ENCODE measurements around the gene ODAM.

Gene ODAM, protein sequence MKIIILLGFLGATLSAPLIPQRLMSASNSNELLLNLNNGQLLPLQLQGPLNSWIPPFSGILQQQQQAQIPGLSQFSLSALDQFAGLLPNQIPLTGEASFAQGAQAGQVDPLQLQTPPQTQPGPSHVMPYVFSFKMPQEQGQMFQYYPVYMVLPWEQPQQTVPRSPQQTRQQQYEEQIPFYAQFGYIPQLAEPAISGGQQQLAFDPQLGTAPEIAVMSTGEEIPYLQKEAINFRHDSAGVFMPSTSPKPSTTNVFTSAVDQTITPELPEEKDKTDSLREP

DNA sequence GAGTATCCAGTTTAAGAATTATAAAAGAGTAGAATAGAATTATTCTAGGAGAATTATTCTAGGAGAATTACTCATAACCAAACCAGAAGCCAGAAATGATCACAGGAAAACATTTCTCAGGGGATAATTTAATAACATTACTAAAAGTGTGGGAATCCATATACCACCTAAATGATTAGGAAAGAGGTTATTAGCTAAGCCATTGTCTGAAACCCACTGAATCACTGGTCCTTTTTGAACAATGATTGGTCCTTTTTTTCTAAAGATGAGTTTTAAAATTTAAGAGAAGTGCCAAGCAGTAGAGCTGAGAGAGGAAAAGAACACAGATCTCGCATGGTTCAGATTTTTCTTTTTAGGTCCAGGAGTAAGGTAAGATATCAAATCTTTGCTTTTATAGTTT, at the start of gene ODAM:
Gene ODAM, plus strand, starts transcription at position 301 of the 400 bp plus-strand sequence. CDS start 819 bp downstream, outside the sequence.
- no peak for TF ChIP-seq EZH2 (IDR thresholded peaks at IDR 0.05)
- no peak for TF ChIP-seq FOXP2 (optimal IDR thresholded peaks at IDR 0.05; ENCODE audit: control extremely low read depth, extremely low read length, insufficient read depth)
- no peak for TF ChIP-seq POLR2AphosphoS5 (IDR thresholded peaks at IDR 0.05; ENCODE audit: borderline replicate concordance, low read depth, low read length)
- no peak within 1 kb of the TSS for H3K27ac ChIP-seq

DNA sequence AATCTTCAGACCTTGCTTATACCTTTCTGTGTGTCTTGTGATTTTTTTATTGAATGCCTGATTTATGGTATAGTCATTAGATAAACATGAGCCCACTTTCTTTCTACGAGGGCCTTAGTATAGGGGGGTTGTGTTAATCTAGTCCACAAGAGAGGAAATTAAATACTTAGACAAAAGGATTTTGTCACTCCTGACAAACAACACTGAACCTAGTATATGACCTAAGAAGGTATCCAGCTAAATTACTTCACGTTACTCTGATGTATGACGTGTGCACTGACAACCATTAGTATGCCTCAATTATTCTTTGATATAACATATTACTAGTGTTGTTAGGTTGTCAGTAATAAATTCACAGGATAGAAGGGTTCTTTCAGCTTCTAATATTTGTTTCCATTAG, 44.3 kb upstream of the ODAM start:
- no peak overlapping the region for H3K27ac ChIP-seq
- no peaks in the 10 kb centered on the region for H3K9me3 ChIP-seq (ENCODE audit: low read depth, low read length)
- H3K36me3 ChIP-seq (ENCODE audit: insufficient read depth, low read length), result no peaks in the 10 kb centered on the region
- H3K9ac ChIP-seq (ENCODE audit: insufficient read length), result no peak overlapping the region
- DNase-seq (ENCODE audit: low read depth, low spot score), result no peak
- no peak overlapping the region for H3K4me3 ChIP-seq
- TF ChIP-seq FOXP2 (optimal IDR thresholded peaks at IDR 0.05; ENCODE audit: control extremely low read depth, extremely low read length, insufficient read depth) (no peak), POLR2AphosphoS5 (IDR thresholded peaks at IDR 0.05; ENCODE audit: borderline replicate concordance, low read depth, low read length) (no peak), EZH2 (IDR thresholded peaks at IDR 0.05) (no peak)

More for the DNA sequence above, at the start of gene ODAM:
- Histone ChIP-seq H3K36me3 (ENCODE audit: insufficient read depth, low read length) (no peaks in the 10 kb centered on the region), H3K9me3 (ENCODE audit: low read depth, low read length) (no peaks in the 10 kb centered on the region), H3K9ac (ENCODE audit: insufficient read length) (no peak within 1 kb of the TSS), H3K4me3 (no peak within 1 kb of the TSS)
- DNase-seq (ENCODE audit: low read depth, low spot score), result no peak

DNA sequence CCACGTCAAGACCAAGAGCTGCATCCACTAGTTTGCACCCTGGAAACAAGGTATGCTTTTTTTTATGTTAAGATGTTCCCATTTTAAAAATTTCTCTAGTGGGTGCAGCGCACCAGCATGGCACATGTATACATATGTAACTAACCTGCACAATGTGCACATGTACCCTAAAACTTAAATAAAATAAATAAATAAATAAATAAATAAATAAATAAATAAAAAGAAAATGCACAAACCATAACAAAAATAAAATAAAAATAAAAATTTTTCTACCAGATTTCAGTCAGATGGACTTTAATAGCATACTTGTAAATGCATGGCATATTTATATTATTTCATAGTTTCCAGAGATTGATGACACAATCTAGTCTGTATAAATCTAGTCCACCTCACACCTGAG, 43.4 kb upstream of the ODAM start:
- DNase-seq (ENCODE audit: low read depth, low spot score), result no peak
- Histone ChIP-seq H3K4me3 (no peak overlapping the region), H3K9ac (ENCODE audit: insufficient read length) (no peak overlapping the region), H3K36me3 (ENCODE audit: insufficient read depth, low read length) (no peaks in the 10 kb centered on the region), H3K27ac (no peak overlapping the region), H3K9me3 (ENCODE audit: low read depth, low read length) (no peaks in the 10 kb centered on the region)
- TF ChIP-seq EZH2 (IDR thresholded peaks at IDR 0.05) (no peak), FOXP2 (optimal IDR thresholded peaks at IDR 0.05; ENCODE audit: control extremely low read depth, extremely low read length, insufficient read depth) (no peak), POLR2AphosphoS5 (IDR thresholded peaks at IDR 0.05; ENCODE audit: borderline replicate concordance, low read depth, low read length) (no peak)

DNA sequence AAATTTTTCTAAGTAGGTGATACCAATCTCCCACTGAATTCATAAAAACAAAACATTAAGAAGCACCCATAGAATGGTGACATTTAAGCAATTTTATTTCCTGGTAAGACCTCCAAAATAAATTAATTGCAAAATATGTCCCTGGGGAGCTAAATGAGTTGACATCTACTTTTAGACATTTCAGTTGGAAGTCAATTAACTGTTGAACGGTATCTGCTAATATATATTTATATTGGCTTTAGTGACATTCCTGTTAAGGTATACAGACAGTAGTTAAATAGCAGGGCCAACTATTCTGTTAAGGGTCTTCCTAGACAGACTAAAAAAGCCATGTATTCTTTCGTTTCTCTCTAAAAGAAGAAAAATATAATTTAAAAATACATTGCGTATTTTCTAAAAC, 41.6 kb upstream of the ODAM start, which contains the start of gene PRR27:
Gene PRR27, plus strand, starts transcription at position 301 of the 400 bp plus-strand sequence. CDS start 139 bp downstream, outside the sequence.
- H3K9ac ChIP-seq (ENCODE audit: insufficient read length), result no peak within 1 kb of the TSS
- TF ChIP-seq POLR2AphosphoS5 (IDR thresholded peaks at IDR 0.05; ENCODE audit: borderline replicate concordance, low read depth, low read length) (no peak), EZH2 (IDR thresholded peaks at IDR 0.05) (no peak), FOXP2 (optimal IDR thresholded peaks at IDR 0.05; ENCODE audit: control extremely low read depth, extremely low read length, insufficient read depth) (no peak)
- no peaks in the 10 kb centered on the region for H3K9me3 ChIP-seq (ENCODE audit: low read depth, low read length)
- no peaks in the 10 kb centered on the region for H3K36me3 ChIP-seq (ENCODE audit: insufficient read depth, low read length)
- H3K27ac ChIP-seq, result no peak within 1 kb of the TSS
- DNase-seq (ENCODE audit: low read depth, low spot score), result no peak
- no peak within 1 kb of the TSS for H3K4me3 ChIP-seq

DNA sequence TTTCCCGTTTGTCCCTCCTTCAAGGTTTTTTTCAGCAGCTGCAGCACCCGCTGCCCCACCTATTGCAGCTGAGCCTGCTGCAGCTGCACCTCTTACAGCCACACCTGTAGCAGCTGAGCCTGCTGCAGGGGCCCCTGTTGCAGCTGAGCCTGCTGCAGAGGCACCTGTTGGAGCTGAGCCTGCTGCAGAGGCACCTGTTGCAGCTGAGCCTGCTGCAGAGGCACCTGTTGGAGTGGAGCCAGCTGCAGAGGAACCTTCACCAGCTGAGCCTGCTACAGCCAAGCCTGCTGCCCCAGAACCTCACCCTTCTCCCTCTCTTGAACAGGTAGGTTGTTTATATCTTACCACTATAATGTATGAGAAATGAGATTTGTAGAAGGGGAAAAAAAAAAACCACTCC, 36.9 kb upstream of the ODAM start:
- DNase-seq (ENCODE audit: low read depth, low spot score), result no peak
- TF ChIP-seq EZH2 (IDR thresholded peaks at IDR 0.05) (no peak), FOXP2 (optimal IDR thresholded peaks at IDR 0.05; ENCODE audit: control extremely low read depth, extremely low read length, insufficient read depth) (no peak), POLR2AphosphoS5 (IDR thresholded peaks at IDR 0.05; ENCODE audit: borderline replicate concordance, low read depth, low read length) (no peak)
- H3K9me3 ChIP-seq (ENCODE audit: low read depth, low read length), result no peaks in the 10 kb centered on the region
- no peak overlapping the region for H3K27ac ChIP-seq
- no peak overlapping the region for H3K4me3 ChIP-seq
- H3K9ac ChIP-seq (ENCODE audit: insufficient read length), result no peak overlapping the region
- H3K36me3 ChIP-seq (ENCODE audit: insufficient read depth, low read length), result no peaks in the 10 kb centered on the region

DNA sequence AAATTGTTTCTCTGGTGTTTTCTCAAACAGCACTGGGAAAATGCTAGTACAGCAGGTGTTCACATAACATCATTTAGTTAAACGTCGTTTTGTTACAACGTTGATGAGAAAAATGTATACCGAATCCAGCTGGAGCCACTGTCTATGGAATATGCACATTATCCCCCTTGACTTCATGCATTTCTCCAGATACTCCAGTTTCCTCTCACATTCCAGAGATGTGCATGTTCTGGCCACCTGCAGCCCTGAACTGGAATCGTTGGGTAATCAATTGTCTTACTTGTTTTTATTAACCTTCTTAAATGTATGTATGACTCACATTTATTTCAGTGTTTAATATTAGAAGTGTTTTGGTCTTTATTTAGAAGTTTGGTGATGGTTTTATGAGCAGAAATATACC, 18.4 kb upstream of the ODAM start:
- Histone ChIP-seq H3K27ac (no peak overlapping the region), H3K4me3 (no peak overlapping the region), H3K9me3 (ENCODE audit: low read depth, low read length) (no peaks in the 10 kb centered on the region), H3K36me3 (ENCODE audit: insufficient read depth, low read length) (no peaks in the 10 kb centered on the region), H3K9ac (ENCODE audit: insufficient read length) (no peak overlapping the region)
- DNase-seq (ENCODE audit: low read depth, low spot score), result no peak
- TF ChIP-seq POLR2AphosphoS5 (IDR thresholded peaks at IDR 0.05; ENCODE audit: borderline replicate concordance, low read depth, low read length) (no peak), EZH2 (IDR thresholded peaks at IDR 0.05) (no peak)

DNA sequence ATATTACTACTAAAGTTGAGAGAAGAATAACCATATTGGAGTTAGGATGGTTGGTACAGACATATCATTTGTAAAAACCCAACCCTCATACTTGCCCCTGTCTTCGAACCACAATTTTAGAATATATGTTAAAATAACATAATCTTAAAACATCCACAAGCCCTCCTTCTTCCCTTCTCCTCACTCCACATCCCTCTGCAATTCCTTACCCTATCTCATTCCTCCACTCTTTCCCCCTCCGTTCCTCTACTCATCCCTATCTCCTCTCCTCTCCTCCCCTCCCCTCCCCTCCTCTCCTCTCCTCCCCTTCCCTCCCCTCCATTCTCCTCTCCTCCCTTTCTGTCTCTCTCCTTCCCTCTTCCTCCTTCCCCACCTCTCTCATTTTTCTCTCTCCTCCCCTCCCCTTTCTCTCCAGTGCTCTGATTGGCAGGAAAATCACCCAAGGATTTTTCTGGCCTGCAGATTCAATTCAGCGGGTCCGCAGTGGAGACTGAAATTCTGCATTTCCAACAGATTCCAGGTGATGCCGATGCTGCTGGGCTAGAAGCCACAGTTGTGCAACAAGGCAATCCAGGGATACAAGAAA, 17.4 kb upstream of the ODAM start:
- TF ChIP-seq FOXP2 (optimal IDR thresholded peaks at IDR 0.05; ENCODE audit: control extremely low read depth, extremely low read length, insufficient read depth), result no peak
- no peak for TF ChIP-seq EZH2 (IDR thresholded peaks at IDR 0.05)
- no peak for TF ChIP-seq POLR2AphosphoS5 (IDR thresholded peaks at IDR 0.05; ENCODE audit: borderline replicate concordance, low read depth, low read length)
- no peak for DNase-seq (ENCODE audit: low read depth, low spot score)
- H3K4me3 ChIP-seq, result no peak overlapping the region
- no peak overlapping the region for H3K27ac ChIP-seq
- H3K9ac ChIP-seq (ENCODE audit: insufficient read length), result no peak overlapping the region
- no peaks in the 10 kb centered on the region for H3K9me3 ChIP-seq (ENCODE audit: low read depth, low read length)
- H3K36me3 ChIP-seq (ENCODE audit: insufficient read depth, low read length), result no peaks in the 10 kb centered on the region

DNA sequence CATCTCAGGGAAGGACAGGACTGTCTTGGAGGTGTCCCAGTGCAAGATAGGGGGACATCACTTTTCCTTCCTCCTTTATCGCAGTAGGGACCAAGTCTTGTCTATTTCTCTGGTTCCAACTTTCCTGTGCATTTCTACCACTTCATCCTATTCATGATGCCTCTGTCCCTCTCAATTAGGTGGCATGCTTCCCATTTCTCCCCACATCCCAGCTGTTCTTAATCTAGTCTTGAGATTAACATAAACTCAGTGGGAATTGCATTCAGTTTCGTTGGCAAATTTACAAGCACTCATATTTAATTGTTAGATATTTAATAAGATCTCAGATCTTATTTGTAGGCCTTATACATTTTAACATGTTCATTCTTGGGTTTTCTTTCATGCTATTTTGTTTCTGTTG, 15.7 kb upstream of the ODAM start:
- H3K27ac ChIP-seq, result no peak overlapping the region
- TF ChIP-seq FOXP2 (optimal IDR thresholded peaks at IDR 0.05; ENCODE audit: control extremely low read depth, extremely low read length, insufficient read depth), result no peak
- TF ChIP-seq POLR2AphosphoS5 (IDR thresholded peaks at IDR 0.05; ENCODE audit: borderline replicate concordance, low read depth, low read length), result no peak
- TF ChIP-seq EZH2 (IDR thresholded peaks at IDR 0.05), result no peak
- no peak overlapping the region for H3K9ac ChIP-seq (ENCODE audit: insufficient read length)
- H3K9me3 ChIP-seq (ENCODE audit: low read depth, low read length), result no peaks in the 10 kb centered on the region
- no peaks in the 10 kb centered on the region for H3K36me3 ChIP-seq (ENCODE audit: insufficient read depth, low read length)
- DNase-seq (ENCODE audit: low read depth, low spot score), result peak; percentile 12
- H3K4me3 ChIP-seq, result no peak overlapping the region

All from SK-N-MC (cell line).